PC-3 (cell line): ENCODE measurements around the gene HOXA9. TPM values are rescaled to one million over a fixed set of nuclear protein-coding genes. Genes with fewer than 3 reads are reported as not detected.

Source experiments
- ATAC-seq: fragments of 200-7000 bp; cut with Tn5 transposase; 2 replicates; pipeline ENCODE4 v1.9.1; 2020; ENCODE audit warnings: mild to moderate bottlenecking, moderate library complexity
- BruUV-seq: library from RNA; stranded (reverse); fragments of 400-500 nt; replicated peaks from 2 replicates; lab custom pipeline; 2021; lab: Mats Ljungman, UMichigan
- CTCF ChIA-PET: fragments of 300-600 bp; sonication (Branson Sonifier 250); formaldehyde crosslinking; loops from one replicate; lab custom pipeline; 2022; ENCODE audit warnings: antibody characterized with exemption; lab: Charles Lee
- POLR2A ChIA-PET: fragments of 300-600 bp; sonication (Branson Sonifier 250); formaldehyde crosslinking; loops from one replicate; lab custom pipeline; 2022; ENCODE audit warnings: antibody characterized with exemption; ENCODE audit not compliant: unreplicated experiment; lab: Charles Lee
- DNase-seq: peaks from one replicate; pipeline ENCODE4 v3.0.0-alpha.2; 2015
- H2AFZ ChIP-seq: fragments of 300-600 bp; sonication (generic); 2 replicates; pipeline ENCODE4 v1.6.0; 2016; ENCODE audit warnings: antibody characterized with exemption, low read length
- H3F3A ChIP-seq: fragments of 300-600 bp; sonication (generic); one replicate; pipeline ENCODE4 v1.6.0; 2017; ENCODE audit warnings: antibody characterized with exemption, low read length, control low read depth, mild to moderate bottlenecking; ENCODE audit not compliant: unreplicated experiment
- H3K27ac ChIP-seq: fragments of 300-600 bp; sonication (generic); 2 replicates; pipeline ENCODE4 v1.5.1; 2016; ENCODE audit warnings: mild to moderate bottlenecking, low read length
- H3K27me3 ChIP-seq: fragments of 300-600 bp; sonication (generic); 2 replicates; pipeline ENCODE4 v1.6.1; 2016; ENCODE audit warnings: low read length, mixed read lengths
- H3K36me3 ChIP-seq: fragments of 300-600 bp; sonication (generic); 2 replicates; pipeline ENCODE4 v1.6.1; 2016; ENCODE audit warnings: low read depth, mixed run types, low read length, mixed read lengths
- H3K4me1 ChIP-seq: fragments of 300-600 bp; sonication (generic); 2 replicates; pipeline ENCODE4 v1.5.1; 2016; ENCODE audit warnings: low read length; ENCODE audit not compliant: insufficient read depth
- H3K4me2 ChIP-seq: fragments of 300-600 bp; sonication (generic); 2 replicates; pipeline ENCODE4 v1.6.0; 2016; ENCODE audit warnings: low read length
- H3K4me3 ChIP-seq: fragments of 300-600 bp; sonication (generic); 2 replicates; pipeline ENCODE4 v1.5.1; 2016; ENCODE audit warnings: mild to moderate bottlenecking, low read length, mixed read lengths
- H3K79me2 ChIP-seq: fragments of 300-600 bp; sonication (generic); 2 replicates; pipeline ENCODE4 v1.6.1; 2017; ENCODE audit warnings: low read length, mixed read lengths
- H3K9ac ChIP-seq: fragments of 300-600 bp; sonication (generic); 2 replicates; pipeline ENCODE4 v1.6.0; 2016; ENCODE audit warnings: mild to moderate bottlenecking, low read length
- H3K9me2 ChIP-seq: fragments of 300-600 bp; sonication (generic); replicated peaks from 2 replicates; pipeline ENCODE4 v1.6.1; 2016; ENCODE audit warnings: mixed run types, low read length, mixed read lengths
- H3K9me3 ChIP-seq: fragments of 300-600 bp; sonication (generic); 2 replicates; pipeline ENCODE4 v1.6.1; 2016; ENCODE audit warnings: low read length, mixed read lengths
- H4K20me1 ChIP-seq: fragments of 300-600 bp; sonication (generic); 2 replicates; pipeline ENCODE4 v1.6.1; 2016; ENCODE audit warnings: low read length, mixed read lengths
- EZH2 ChIP-seq: fragments of 300-600 bp; sonication (generic); IDR thresholded peaks from one replicate; pipeline ENCODE4 v1.6.1; 2017; ENCODE audit warnings: antibody characterized with exemption, mild to moderate bottlenecking, low read length; ENCODE audit not compliant: unreplicated experiment
- EZH2phosphoT487 ChIP-seq: fragments of 300-600 bp; sonication (generic); IDR thresholded peaks from 2 replicates; pipeline ENCODE4 v1.6.1; 2018; ENCODE audit warnings: mild to moderate bottlenecking, antibody characterized with exemption, low read length, borderline replicate concordance
- intact Hi-C: fragments of 100-400 bp; cut with micrococcal nuclease; formaldehyde crosslinking; loops from 2 replicates; pipeline ENCODE4 v1.9.0; 2023
- total RNA-seq: library from RNA; depleted of rRNA; stranded (reverse); fragments of >200 nt; gene quantifications from 2 replicates; pipeline ENCODE4 v1.2.3, GENCODE V29; 2014
- TF ChIP-seq, protein P1 (sequence below): fragments of 300-600 bp; sonication (generic); conservative IDR thresholded peaks from 2 replicates; pipeline ENCODE4 v1.5.1; 2017; ENCODE audit warnings: antibody characterized with exemption, low read depth, mild to moderate bottlenecking, low read length

Gene HOXA9
- total RNA-seq, 1 experiment from 2014 or later = 69.0 TPM

GRCh38 chr7:27171637-27172314 lies 6.4 kb upstream of the HOXA9 start:
- H3K4me1 ChIP-seq = peaks cover 26% of the 10 kb centered on the region
- H3F3A ChIP-seq = no peaks in the 10 kb centered on the region
- 0 out of 2 replicates have a peak, but pooled peaks cover 4% of the 10 kb centered on the region for H3K36me3 ChIP-seq
- TSS peak; percentile 5 for BruUV-seq
- intact Hi-C loops = no loop called here
- no peak for DNase-seq
- H3K27me3 ChIP-seq = no peaks in the 10 kb centered on the region
- no peaks in the 10 kb centered on the region for H3K9me3 ChIP-seq
- no peaks in the 10 kb centered on the region for H4K20me1 ChIP-seq
- peak overlapping the region; percentile 84 for H3K4me3 ChIP-seq
- TF ChIP-seq EZH2phosphoT487 = no peak
- TF ChIP-seq EZH2 = no peak
- ChIA-PET POLR2A (interaction anchor here (1.3 kb wide), 1 partner anchor 17 kb away, joined by 3 read pairs; no protein-coding TSS in a partner anchor), CTCF (interaction anchor here (0.6 kb wide), 1 partner anchor 8 kb away, joined by 5 read pairs; no protein-coding TSS in a partner anchor)
- no peaks in the 10 kb centered on the region for H3K9me2 ChIP-seq
- H3K27ac ChIP-seq = peak overlapping the region; percentile 97
- H3K4me2 ChIP-seq = peak overlapping the region; percentile 93
- ATAC-seq = no peak
- H3K79me2 ChIP-seq = peaks cover 100% of the 10 kb centered on the region
- peak overlapping the region; percentile 90 for H3K9ac ChIP-seq
- H2AFZ ChIP-seq = no peak overlapping the region

DNA sequence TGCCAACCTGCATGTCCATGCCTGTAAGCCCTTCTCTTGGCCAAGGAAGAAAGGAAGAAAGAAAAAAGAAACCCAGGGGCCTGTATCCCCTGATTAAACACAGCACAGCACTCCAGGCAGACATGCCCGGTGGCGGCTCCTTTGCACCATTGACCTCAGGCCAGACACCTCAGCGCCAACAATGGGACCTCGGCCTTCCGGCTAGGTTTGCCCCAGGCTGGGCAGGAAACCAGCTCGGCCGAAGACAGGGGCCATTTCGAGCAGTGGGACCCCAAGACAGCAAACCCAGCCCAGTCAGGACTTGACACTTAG lies 5.9 kb upstream of the HOXA9 start:
- H3K9me2 ChIP-seq = no peaks in the 10 kb centered on the region
- H3F3A ChIP-seq = no peaks in the 10 kb centered on the region
- CTCF ChIA-PET = interaction anchor here (0.6 kb wide), 1 partner anchor 9 kb away, joined by 5 read pairs; no protein-coding TSS in a partner anchor
- peak overlapping the region; percentile 84 for H3K4me3 ChIP-seq
- TF ChIP-seq EZH2phosphoT487 = no peak
- TF ChIP-seq, protein P1, sequence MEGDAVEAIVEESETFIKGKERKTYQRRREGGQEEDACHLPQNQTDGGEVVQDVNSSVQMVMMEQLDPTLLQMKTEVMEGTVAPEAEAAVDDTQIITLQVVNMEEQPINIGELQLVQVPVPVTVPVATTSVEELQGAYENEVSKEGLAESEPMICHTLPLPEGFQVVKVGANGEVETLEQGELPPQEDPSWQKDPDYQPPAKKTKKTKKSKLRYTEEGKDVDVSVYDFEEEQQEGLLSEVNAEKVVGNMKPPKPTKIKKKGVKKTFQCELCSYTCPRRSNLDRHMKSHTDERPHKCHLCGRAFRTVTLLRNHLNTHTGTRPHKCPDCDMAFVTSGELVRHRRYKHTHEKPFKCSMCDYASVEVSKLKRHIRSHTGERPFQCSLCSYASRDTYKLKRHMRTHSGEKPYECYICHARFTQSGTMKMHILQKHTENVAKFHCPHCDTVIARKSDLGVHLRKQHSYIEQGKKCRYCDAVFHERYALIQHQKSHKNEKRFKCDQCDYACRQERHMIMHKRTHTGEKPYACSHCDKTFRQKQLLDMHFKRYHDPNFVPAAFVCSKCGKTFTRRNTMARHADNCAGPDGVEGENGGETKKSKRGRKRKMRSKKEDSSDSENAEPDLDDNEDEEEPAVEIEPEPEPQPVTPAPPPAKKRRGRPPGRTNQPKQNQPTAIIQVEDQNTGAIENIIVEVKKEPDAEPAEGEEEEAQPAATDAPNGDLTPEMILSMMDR = no peak
- no peak for TF ChIP-seq EZH2
- peaks cover 100% of the 10 kb centered on the region for H3K79me2 ChIP-seq
- peaks cover 21% of the 10 kb centered on the region for H3K4me1 ChIP-seq
- H2AFZ ChIP-seq = no peak overlapping the region
- peak overlapping the region; percentile 97 for H3K27ac ChIP-seq
- H3K27me3 ChIP-seq = no peaks in the 10 kb centered on the region
- peak overlapping the region; percentile 93 for H3K4me2 ChIP-seq
- H4K20me1 ChIP-seq = no peaks in the 10 kb centered on the region
- POLR2A ChIA-PET = no interaction called here
- BruUV-seq = no TSS peak
- H3K36me3 ChIP-seq = 0 out of 2 replicates have a peak, but pooled peaks cover 4% of the 10 kb centered on the region
- no peaks in the 10 kb centered on the region for H3K9me3 ChIP-seq
- ATAC-seq (no peak), DNase-seq (peak; percentile 63)
- intact Hi-C loops = no loop called here
- H3K9ac ChIP-seq = peak overlapping the region; percentile 90

GRCh38 chr7:27170426-27171324 lies 5.3 kb upstream of the HOXA9 start:
- Histone ChIP-seq H3K27ac (peak overlapping the region; percentile 97), H3K79me2 (peaks cover 100% of the 10 kb centered on the region), H3K4me2 (peak overlapping the region; percentile 93), H3K4me3 (peak overlapping the region; percentile 84), H3K9me3 (no peaks in the 10 kb centered on the region), H3F3A (no peaks in the 10 kb centered on the region), H3K9me2 (no peaks in the 10 kb centered on the region), H3K9ac (peak overlapping the region; percentile 90), H3K27me3 (no peaks in the 10 kb centered on the region), H4K20me1 (no peaks in the 10 kb centered on the region), H2AFZ (no peak overlapping the region), H3K36me3 (0 out of 2 replicates have a peak, but pooled peaks cover 4% of the 10 kb centered on the region), H3K4me1 (peaks cover 20% of the 10 kb centered on the region)
- TF ChIP-seq, protein P1 = no peak
- TF ChIP-seq EZH2 = no peak
- TF ChIP-seq EZH2phosphoT487 = no peak
- DNase-seq = peak; percentile 1
- BruUV-seq = TSS peak; percentile 22
- POLR2A ChIA-PET = interaction anchor here (0.6 to 0.7 kb wide), 2 partner anchors 16 to 603 kb away, joined by 4 to 5 read pairs; no protein-coding TSS in a partner anchor
- intact Hi-C loops = no loop called here
- no peak for ATAC-seq
- CTCF ChIA-PET = interaction anchor here (0.6 to 0.9 kb wide), 2 partner anchors 9 to 24 kb away, joined by 3 to 5 read pairs; no protein-coding TSS in a partner anchor
